Keratinocyte (primary cell): ENCODE measurements around the gene KLK15. TPM values are rescaled to one million over a fixed set of nuclear protein-coding genes. Genes with fewer than 3 reads are reported as not detected.
A peak's percentile ranks its signal among the peaks of the same experiment; 100 is the strongest.

Experiments
- DNase-seq: peaks from one replicate; pipeline ENCODE4 v3.0.0-alpha.2; 2011; ENCODE audit warnings: low read depth, missing footprints, low spot score
- FAIRE-seq: peaks from 2 replicates; lab custom pipeline; 2011; peaks lifted over from hg19 to GRCh38; lab: Jason Lieb, UNC
- H2AFZ ChIP-seq: 2 replicates; pipeline ENCODE4 v1.6.0; 2012; ENCODE audit warnings: low read length, control low read depth, inconsistent platforms; ENCODE audit not compliant: control insufficient read depth
- H3K27ac ChIP-seq: 2 replicates; pipeline ENCODE4 v1.5.1; 2011; ENCODE audit warnings: low read length; ENCODE audit not compliant: control insufficient read depth, insufficient read depth
- H3K27me3 ChIP-seq: 3 replicates; pipeline ENCODE4 v1.6.0; 2011; ENCODE audit warnings: low read length; ENCODE audit not compliant: control insufficient read depth, insufficient read depth; ENCODE audit errors: extremely low read depth
- H3K36me3 ChIP-seq, 2 experiments: 2 replicates in 1 of 2; 3 replicates in 1 of 2; pipeline ENCODE4 v1.5.1; 2011; ENCODE audit warnings: low read length in 2 of 2, mild to moderate bottlenecking in 1 of 2; ENCODE audit not compliant: control insufficient read depth in 2 of 2, insufficient read depth in 2 of 2; ENCODE audit errors: extremely low read depth in 1 of 2
- H3K4me1 ChIP-seq: 3 replicates; pipeline ENCODE4 v1.5.1; 2011; ENCODE audit warnings: low read length; ENCODE audit not compliant: control insufficient read depth, insufficient read depth; ENCODE audit errors: extremely low read depth
- H3K4me2 ChIP-seq: 3 replicates; pipeline ENCODE4 v1.6.0; 2011; ENCODE audit warnings: low read depth, low read length; ENCODE audit not compliant: control insufficient read depth, insufficient read depth; ENCODE audit errors: extremely low read depth
- H3K4me3 ChIP-seq, 3 experiments: fragments of 200-600 bp in 1 of 3; sonication (generic) in 1 of 3; 2 replicates in 2 of 3; 3 replicates in 1 of 3; pipeline ENCODE4 v1.5.1; 2011 to 2016; ENCODE audit warnings: low read length in 3 of 3, mild to moderate bottlenecking in 3 of 3, control low read depth in 2 of 3, inconsistent platforms in 1 of 3, low read depth in 1 of 3, mixed read lengths in 1 of 3, mixed run types in 1 of 3, moderate library complexity in 1 of 3; ENCODE audit not compliant: control insufficient read depth in 2 of 3, insufficient read depth in 2 of 3; ENCODE audit errors: extremely low read depth in 1 of 3
- H3K79me2 ChIP-seq: 2 replicates; pipeline ENCODE4 v1.6.0; 2012; ENCODE audit warnings: low read length; ENCODE audit not compliant: control insufficient read depth, insufficient read depth
- H3K9ac ChIP-seq: 3 replicates; pipeline ENCODE4 v1.6.0; 2011; ENCODE audit warnings: low read length; ENCODE audit not compliant: control insufficient read depth, insufficient read depth; ENCODE audit errors: extremely low read depth
- H3K9me1 ChIP-seq: 3 replicates; pipeline ENCODE4 v1.6.0; 2011; ENCODE audit warnings: low read length; ENCODE audit not compliant: control insufficient read depth, insufficient read depth; ENCODE audit errors: extremely low read depth
- H3K9me3 ChIP-seq: 2 replicates; pipeline ENCODE4 v1.5.1; 2012; ENCODE audit warnings: low read depth, low read length; ENCODE audit not compliant: control insufficient read depth
- H4K20me1 ChIP-seq: 3 replicates; pipeline ENCODE4 v1.6.0; 2011; ENCODE audit warnings: low read length; ENCODE audit not compliant: control insufficient read depth, insufficient read depth; ENCODE audit errors: extremely low read depth
- EZH2 ChIP-seq: IDR thresholded peaks from one replicate; pipeline ENCODE4 v1.6.1; 2012; ENCODE audit warnings: inconsistent platforms, mild to moderate bottlenecking, low read length, moderate library complexity
- dilution Hi-C: fragments of 300-500 bp; cut with MboI; formaldehyde crosslinking; loops from one replicate; pipeline ENCODE4 v1.7.0; 2020; ENCODE audit warnings: low sequenced_read_pairs; ENCODE audit not compliant: extremely low pct_ligation_motif_present
- polyA plus RNA-seq, 5 experiments: library from polyadenylated mRNA; depleted of rRNA in 3 of 5; stranded (reverse) in 3 of 5; stranded (forward) in 1 of 5; unstranded in 1 of 5; fragments of >200 nt; gene quantifications; 1 replicate in 1 of 5; 2 replicates in 3 of 5; 3 replicates in 1 of 5; pipeline versions ENCODE4 v1.2.1 to v1.2.3, GENCODE V29; 2011 to 2012; ENCODE audit warnings: missing spikeins in 2 of 5, low read depth in 1 of 5, low replicate concordance in 1 of 5
- TF ChIP-seq, protein P1 (sequence below), 3 experiments: IDR thresholded peaks in 1 of 3; conservative IDR thresholded peaks in 1 of 3; optimal IDR thresholded peaks in 1 of 3; 2 replicates in 2 of 3; 3 replicates in 1 of 3; pipeline versions ENCODE3 to v1.5.1; 2011; ENCODE audit warnings: low read length in 3 of 3, mild to moderate bottlenecking in 3 of 3, moderate library complexity in 2 of 3, control low read depth in 1 of 3, inconsistent platforms in 1 of 3; ENCODE audit not compliant: insufficient read depth in 2 of 3; ENCODE audit errors: extremely low read depth in 1 of 3

Gene KLK15
- polyA plus RNA-seq, 1 donor (not counting 4 experiments of a cell fraction or from before 2014, with no cell fraction given): not detected

DNA sequence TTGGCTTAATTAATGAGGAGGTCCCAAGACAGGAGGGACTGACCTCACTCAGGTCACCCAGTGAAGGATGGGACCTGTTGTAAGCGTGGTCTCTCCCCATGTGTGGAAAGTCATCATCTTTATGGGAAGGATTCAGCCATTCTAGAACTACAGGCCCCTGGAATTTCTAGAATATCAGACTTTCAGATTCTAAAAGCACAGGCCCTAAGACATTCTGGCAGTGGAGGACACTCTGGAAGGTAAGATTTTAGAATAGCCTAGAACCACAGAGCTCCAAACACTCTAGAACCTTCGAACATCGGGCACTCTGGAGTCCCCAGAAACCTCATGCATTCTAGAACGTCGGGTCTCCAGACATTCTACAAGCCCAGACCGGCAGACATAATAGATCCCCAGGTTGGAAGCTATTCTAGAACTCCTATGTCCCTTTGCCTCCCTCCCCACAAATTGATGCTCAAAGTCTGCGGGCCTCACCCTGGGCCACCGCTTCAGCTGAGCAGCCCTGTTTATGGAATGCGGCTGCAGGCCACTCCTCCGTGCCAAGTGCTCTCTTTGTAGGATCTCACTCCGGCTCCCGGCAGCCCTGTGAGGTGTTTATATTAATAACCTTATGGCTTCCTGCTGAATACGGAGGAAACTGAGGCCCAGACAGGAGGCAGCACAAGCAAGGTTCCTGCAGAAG, 1.9 kb upstream of the KLK15 start:
- peak overlapping the region; percentile 96 for H2AFZ ChIP-seq
- peak overlapping the region; percentile 67 for H3K9ac ChIP-seq
- H3K79me2 ChIP-seq: no peaks in the 10 kb centered on the region
- peaks cover 20% of the 10 kb centered on the region for H3K4me1 ChIP-seq
- DNase-seq (no peak), FAIRE-seq (peak; percentile 20)
- TF ChIP-seq, protein P1, sequence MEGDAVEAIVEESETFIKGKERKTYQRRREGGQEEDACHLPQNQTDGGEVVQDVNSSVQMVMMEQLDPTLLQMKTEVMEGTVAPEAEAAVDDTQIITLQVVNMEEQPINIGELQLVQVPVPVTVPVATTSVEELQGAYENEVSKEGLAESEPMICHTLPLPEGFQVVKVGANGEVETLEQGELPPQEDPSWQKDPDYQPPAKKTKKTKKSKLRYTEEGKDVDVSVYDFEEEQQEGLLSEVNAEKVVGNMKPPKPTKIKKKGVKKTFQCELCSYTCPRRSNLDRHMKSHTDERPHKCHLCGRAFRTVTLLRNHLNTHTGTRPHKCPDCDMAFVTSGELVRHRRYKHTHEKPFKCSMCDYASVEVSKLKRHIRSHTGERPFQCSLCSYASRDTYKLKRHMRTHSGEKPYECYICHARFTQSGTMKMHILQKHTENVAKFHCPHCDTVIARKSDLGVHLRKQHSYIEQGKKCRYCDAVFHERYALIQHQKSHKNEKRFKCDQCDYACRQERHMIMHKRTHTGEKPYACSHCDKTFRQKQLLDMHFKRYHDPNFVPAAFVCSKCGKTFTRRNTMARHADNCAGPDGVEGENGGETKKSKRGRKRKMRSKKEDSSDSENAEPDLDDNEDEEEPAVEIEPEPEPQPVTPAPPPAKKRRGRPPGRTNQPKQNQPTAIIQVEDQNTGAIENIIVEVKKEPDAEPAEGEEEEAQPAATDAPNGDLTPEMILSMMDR (optimal IDR thresholded peaks at IDR 0.05 in 1 of 3, IDR thresholded peaks at IDR 0.05 in 1 of 3, conservative IDR thresholded peaks at IDR 0.05 in 1 of 3; ENCODE audit: extremely low read depth in 1 of 3, insufficient read depth in 2 of 3, low read length in 3 of 3): no peak
- no peak for TF ChIP-seq EZH2
- H3K27me3 ChIP-seq: peaks cover 8% of the 10 kb centered on the region
- no peak overlapping the region for H3K27ac ChIP-seq
- no peaks in the 10 kb centered on the region for H3K9me3 ChIP-seq
- H3K36me3 ChIP-seq: no peaks in the 10 kb centered on the region
- H3K4me3 ChIP-seq: peak overlapping the region; percentile 52 to 80 (median 68)
- H3K4me2 ChIP-seq: peak overlapping the region; percentile 97
- dilution Hi-C loops: no loop called here
- H3K9me1 ChIP-seq: no peaks in the 10 kb centered on the region
- H4K20me1 ChIP-seq: no peaks in the 10 kb centered on the region

DNA sequence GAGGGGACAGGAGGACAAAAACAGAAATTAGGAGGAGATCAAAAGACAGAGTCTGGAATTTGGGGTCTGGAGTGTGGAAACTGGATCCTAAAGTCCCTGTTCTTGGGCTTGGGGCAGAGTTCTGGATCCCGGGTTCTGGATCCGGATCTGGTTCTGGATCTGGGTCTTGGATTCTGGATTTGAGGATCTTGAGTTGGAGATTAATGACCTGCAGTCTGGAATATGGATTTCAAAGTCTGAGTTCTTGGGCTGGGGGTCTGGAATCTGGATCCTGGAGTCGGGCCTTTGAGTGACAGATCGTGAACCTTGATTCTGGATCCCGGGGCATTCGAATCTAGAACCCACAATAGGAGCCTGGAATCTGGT, 411 bp upstream of the KLK15 start:
- dilution Hi-C loops: no loop called here
- Histone ChIP-seq H3K4me3 (no peak overlapping the region), H3K4me1 (peaks cover 20% of the 10 kb centered on the region), H2AFZ (no peak overlapping the region), H3K9ac (no peak overlapping the region), H3K4me2 (no peak overlapping the region), H3K27ac (no peak overlapping the region), H3K9me1 (no peaks in the 10 kb centered on the region), H3K36me3 (no peaks in the 10 kb centered on the region), H4K20me1 (no peaks in the 10 kb centered on the region), H3K27me3 (peaks cover 8% of the 10 kb centered on the region), H3K9me3 (no peaks in the 10 kb centered on the region), H3K79me2 (no peaks in the 10 kb centered on the region)
- no peak for FAIRE-seq
- DNase-seq: no peak
- no peak for TF ChIP-seq EZH2

GRCh38 chr19:50832666-50833065, 708 bp downstream of the KLK15 start:
- Histone ChIP-seq H3K27ac (no peak overlapping the region), H3K4me2 (no peak overlapping the region), H3K9me3 (no peaks in the 10 kb centered on the region), H3K9me1 (no peaks in the 10 kb centered on the region), H2AFZ (no peak overlapping the region), H3K79me2 (no peaks in the 10 kb centered on the region), H4K20me1 (no peaks in the 10 kb centered on the region), H3K36me3 (no peaks in the 10 kb centered on the region), H3K4me3 (no peak overlapping the region), H3K27me3 (peaks cover 8% of the 10 kb centered on the region), H3K4me1 (peaks cover 20% of the 10 kb centered on the region), H3K9ac (no peak overlapping the region)
- dilution Hi-C loops: no loop called here
- DNase-seq (no peak), FAIRE-seq (no peak)
- TF ChIP-seq EZH2: no peak
- TF ChIP-seq, protein P1 (optimal IDR thresholded peaks at IDR 0.05 in 1 of 3, IDR thresholded peaks at IDR 0.05 in 1 of 3, conservative IDR thresholded peaks at IDR 0.05 in 1 of 3; ENCODE audit: extremely low read depth in 1 of 3, insufficient read depth in 2 of 3, low read length in 3 of 3): no peak
